HCT116 (cell line): ENCODE measurements around the gene CAV1.

Experiments used
- ATF3 ChIP-seq: IDR thresholded peaks from 2 replicates; pipeline ENCODE4 v1.6.1; 2012
- CEBPB ChIP-seq: IDR thresholded peaks from 2 replicates; pipeline ENCODE4 v1.6.1; 2012; ENCODE audit warnings: low read depth
- CTCF ChIP-seq, 3 experiments: fragments of 200-600 bp in 1 of 3; sonication (generic) in 1 of 3; IDR thresholded peaks in 2 of 3; conservative IDR thresholded peaks in 1 of 3; 2 replicates each; pipeline ENCODE4 v1.5.1; 2012 to 2017; ENCODE audit warnings: low read depth in 2 of 3, low read length in 2 of 3, antibody characterized with exemption in 1 of 3, borderline replicate concordance in 1 of 3, control low read depth in 1 of 3, mild to moderate bottlenecking in 1 of 3, mixed read lengths in 1 of 3, mixed run types in 1 of 3, moderate library complexity in 1 of 3; ENCODE audit not compliant: insufficient read depth in 1 of 3
- EZH2 ChIP-seq: fragments of 200-600 bp; sonication (generic); IDR thresholded peaks from 2 replicates; pipeline ENCODE4 v1.6.1; 2017; ENCODE audit warnings: antibody characterized with exemption, mixed run types
- JUND ChIP-seq: IDR thresholded peaks from 2 replicates; pipeline ENCODE4 v1.6.1; 2012
- POLR2A ChIP-seq: IDR thresholded peaks from 2 replicates; pipeline ENCODE4 v1.7.0; 2011; ENCODE audit warnings: borderline replicate concordance; ENCODE audit not compliant: insufficient read depth, insufficient read length; ENCODE audit errors: extremely low read depth
- POLR2AphosphoS5 ChIP-seq: IDR thresholded peaks from 2 replicates; pipeline ENCODE4 v1.6.1; 2011; ENCODE audit warnings: mild to moderate bottlenecking, low read depth, low read length, moderate library complexity
- SP1 ChIP-seq: IDR thresholded peaks from 2 replicates; pipeline ENCODE4 v1.6.1; 2012; ENCODE audit warnings: low read depth
- ZBTB33 ChIP-seq: IDR thresholded peaks from 2 replicates; pipeline ENCODE4 v1.6.1; 2011; ENCODE audit warnings: mild to moderate bottlenecking, low read length, moderate library complexity; ENCODE audit not compliant: insufficient replicate concordance; ENCODE audit errors: extremely low read depth

- TF ChIP-seq CTCF (IDR thresholded peaks at IDR 0.05 in 2 of 3, conservative IDR thresholded peaks at IDR 0.05 in 1 of 3; ENCODE audit: borderline replicate concordance in 1 of 3, insufficient read depth in 1 of 3, low read depth in 2 of 3, low read length in 2 of 3): no peak
- no peak for TF ChIP-seq SP1
- TF ChIP-seq EZH2: no peak
- TF ChIP-seq POLR2AphosphoS5: no peak
- TF ChIP-seq ZBTB33: no peak
- TF ChIP-seq ATF3: no peak
- TF ChIP-seq JUND: no peak
- TF ChIP-seq CEBPB: no peak
- no peak for TF ChIP-seq POLR2A
These were observed 53.7 kb downstream of the CAV1 start for GRCh38 chr7:116578526-116578925.
